ENCODE data around the gene SAMD5. TPM values are rescaled to one million over a fixed set of nuclear protein-coding genes. Genes with fewer than 3 reads are reported as not detected.

Gene SAMD5
- total RNA-seq, 1 experiment from 2014 or later, result 0.04 TPM

GRCh38 chr6:147618457-147618856, 110.0 kb downstream of the SAMD5 start:
- Histone ChIP-seq H3K79me1 (ENCODE audit: insufficient read depth, low read depth, low read length, poor library complexity, severe bottlenecking) (no peaks in the 10 kb centered on the region), H2BK5ac (ENCODE audit: insufficient read length, low read length) (no peak overlapping the region), H3K27me3 (ENCODE audit: insufficient read depth, low read length) (no peaks in the 10 kb centered on the region), H2AFZ (ENCODE audit: low read length) (no peak overlapping the region), H3T11ph (ENCODE audit: low read length) (no peak overlapping the region), H2BK12ac (ENCODE audit: insufficient read length, low read depth, low read length) (no peak overlapping the region), H3K4me2 (ENCODE audit: insufficient read depth, insufficient read length, low read length) (no peak overlapping the region), H3K9me3 (ENCODE audit: control insufficient read depth, low read depth, low read length) (no peaks in the 10 kb centered on the region), H2BK20ac (ENCODE audit: low read depth, low read length, poor library complexity, severe bottlenecking) (no peak overlapping the region), H4K20me1 (ENCODE audit: control insufficient read depth, insufficient read depth, insufficient read length) (no peaks in the 10 kb centered on the region), H3K79me2 (ENCODE audit: insufficient read depth, low read length) (no peaks in the 10 kb centered on the region), H3K27ac (ENCODE audit: insufficient read length, low read depth, low read length) (no peak overlapping the region), H3K14ac (ENCODE audit: insufficient read depth, low read length) (no peak overlapping the region), H3K18ac (ENCODE audit: insufficient read length, low read depth, low read length) (no peak overlapping the region), H2BK120ac (ENCODE audit: low read depth, low read length, poor library complexity, severe bottlenecking) (no peak overlapping the region), H4K8ac (replicated peaks; ENCODE audit: insufficient read length, low read depth, low read length) (no peak overlapping the region), H2BK15ac (ENCODE audit: low read depth, low read length) (no peak overlapping the region), H3K23ac (ENCODE audit: insufficient read length, low read depth, low read length) (no peak overlapping the region), H3K56ac (ENCODE audit: insufficient read length, low read depth, low read length) (no peak overlapping the region), H4K5ac (ENCODE audit: insufficient read length, low read depth, low read length) (no peak overlapping the region), H2AK5ac (ENCODE audit: insufficient read length, low read length) (no peak overlapping the region), H3K4ac (ENCODE audit: low read depth, low read length) (no peak overlapping the region), H3K9ac (ENCODE audit: extremely low read depth, insufficient read length, low read length) (no peak overlapping the region), H3K4me1 (ENCODE audit: insufficient read depth, low read length) (no peaks in the 10 kb centered on the region), H3K23me2 (ENCODE audit: insufficient read length, low read depth, low read length, poor library complexity, severe bottlenecking) (no peaks in the 10 kb centered on the region), H4K91ac (ENCODE audit: insufficient read length, low read depth, low read length) (no peak overlapping the region)
- no peak overlapping the region for H3K27ac Mint-ChIP-seq
- no peak overlapping the region for H3K4me3 Mint-ChIP-seq
- H3K4me1 Mint-ChIP-seq, result peaks cover 0 to 2% of the 10 kb centered on the region in 2 experiments; a peak in 1 of 4 replicates
- DNase-seq, result no peak
- peaks cover 5% of the 10 kb centered on the region; the same call in 1 of the 2 replicates for H3K27me3 Mint-ChIP-seq (ENCODE audit: low read depth)
- no CpG with 5 or more reads among the region's 6 CpGs for WGBS (ENCODE audit: extremely low coverage, insufficient read length, low lambda C conversion rate)
- TF ChIP-seq, protein P1, sequence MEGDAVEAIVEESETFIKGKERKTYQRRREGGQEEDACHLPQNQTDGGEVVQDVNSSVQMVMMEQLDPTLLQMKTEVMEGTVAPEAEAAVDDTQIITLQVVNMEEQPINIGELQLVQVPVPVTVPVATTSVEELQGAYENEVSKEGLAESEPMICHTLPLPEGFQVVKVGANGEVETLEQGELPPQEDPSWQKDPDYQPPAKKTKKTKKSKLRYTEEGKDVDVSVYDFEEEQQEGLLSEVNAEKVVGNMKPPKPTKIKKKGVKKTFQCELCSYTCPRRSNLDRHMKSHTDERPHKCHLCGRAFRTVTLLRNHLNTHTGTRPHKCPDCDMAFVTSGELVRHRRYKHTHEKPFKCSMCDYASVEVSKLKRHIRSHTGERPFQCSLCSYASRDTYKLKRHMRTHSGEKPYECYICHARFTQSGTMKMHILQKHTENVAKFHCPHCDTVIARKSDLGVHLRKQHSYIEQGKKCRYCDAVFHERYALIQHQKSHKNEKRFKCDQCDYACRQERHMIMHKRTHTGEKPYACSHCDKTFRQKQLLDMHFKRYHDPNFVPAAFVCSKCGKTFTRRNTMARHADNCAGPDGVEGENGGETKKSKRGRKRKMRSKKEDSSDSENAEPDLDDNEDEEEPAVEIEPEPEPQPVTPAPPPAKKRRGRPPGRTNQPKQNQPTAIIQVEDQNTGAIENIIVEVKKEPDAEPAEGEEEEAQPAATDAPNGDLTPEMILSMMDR (conservative IDR thresholded peaks at IDR 0.05), result no peak
- H3K36me3 Mint-ChIP-seq (ENCODE audit: insufficient read depth in 1 of 3, low read depth in 3 of 3), result no peaks in the 10 kb centered on the region
- no peaks in the 10 kb centered on the region; a peak in 1 of 5 replicates for H3K9me3 Mint-ChIP-seq
